H54 (cell line): ENCODE measurements around the gene AMPD3.

Experiments
- DNase-seq: peaks from one replicate; pipeline ENCODE4 v3.0.0; 2011; ENCODE audit warnings: low spot score, mixed read lengths; ENCODE audit not compliant: insufficient read length
- FAIRE-seq: peaks from 3 replicates; lab custom pipeline; 2011; peaks lifted over from hg19 to GRCh38; lab: Jason Lieb, UNC
- POLR2A ChIP-seq: IDR thresholded peaks from 2 replicates; pipeline ENCODE4 v1.6.1; 2011; ENCODE audit warnings: low read depth, mild to moderate bottlenecking, low read length

AMPD3 gene

DNA sequence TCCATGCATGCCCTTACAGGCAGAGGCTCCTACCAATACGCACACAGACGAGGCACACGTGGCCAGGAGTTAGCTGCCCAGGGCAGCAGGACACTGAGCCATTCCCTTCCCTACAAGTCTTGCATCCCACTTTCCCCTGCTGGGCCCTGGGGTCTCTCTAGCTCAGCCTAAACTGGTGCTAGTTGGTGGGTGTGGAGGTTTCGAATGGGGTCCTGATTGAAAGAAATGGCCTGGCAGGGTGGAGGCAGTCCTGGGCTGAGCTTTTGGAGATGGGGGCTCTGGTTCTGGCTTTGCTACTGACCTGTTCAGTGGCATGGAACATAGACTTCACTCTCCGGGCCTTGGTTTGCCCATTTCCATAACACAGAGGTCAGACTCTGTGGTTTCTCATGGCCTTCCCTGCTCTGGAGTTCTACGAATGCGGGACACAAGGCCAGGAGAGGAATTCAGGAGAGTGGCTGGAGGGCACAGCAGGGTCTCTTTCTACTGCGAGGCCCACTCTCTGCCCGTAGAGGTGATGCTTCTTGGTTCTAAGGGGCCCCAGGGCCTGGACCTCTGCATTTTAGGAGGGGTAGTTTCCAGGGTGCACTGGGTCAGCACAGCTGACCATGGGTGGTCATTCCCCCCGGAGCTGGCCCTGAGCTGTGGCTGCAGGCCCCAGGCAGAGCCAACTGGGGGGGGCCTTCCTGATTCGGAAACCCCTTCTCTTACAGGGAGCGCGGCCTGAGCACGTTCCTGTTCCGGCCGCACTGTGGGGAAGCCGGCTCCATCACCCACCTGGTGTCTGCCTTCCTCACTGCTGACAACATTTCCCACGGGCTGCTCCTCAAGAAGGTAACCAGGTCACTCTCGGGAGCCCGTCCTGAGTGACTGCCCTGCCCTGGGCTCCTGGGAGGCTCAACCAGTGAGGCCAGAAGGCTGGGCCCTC, 46.0 kb downstream of the AMPD3 start:
- DNase-seq (no peak), FAIRE-seq (no peak)
- TF ChIP-seq POLR2A = no peak

DNA sequence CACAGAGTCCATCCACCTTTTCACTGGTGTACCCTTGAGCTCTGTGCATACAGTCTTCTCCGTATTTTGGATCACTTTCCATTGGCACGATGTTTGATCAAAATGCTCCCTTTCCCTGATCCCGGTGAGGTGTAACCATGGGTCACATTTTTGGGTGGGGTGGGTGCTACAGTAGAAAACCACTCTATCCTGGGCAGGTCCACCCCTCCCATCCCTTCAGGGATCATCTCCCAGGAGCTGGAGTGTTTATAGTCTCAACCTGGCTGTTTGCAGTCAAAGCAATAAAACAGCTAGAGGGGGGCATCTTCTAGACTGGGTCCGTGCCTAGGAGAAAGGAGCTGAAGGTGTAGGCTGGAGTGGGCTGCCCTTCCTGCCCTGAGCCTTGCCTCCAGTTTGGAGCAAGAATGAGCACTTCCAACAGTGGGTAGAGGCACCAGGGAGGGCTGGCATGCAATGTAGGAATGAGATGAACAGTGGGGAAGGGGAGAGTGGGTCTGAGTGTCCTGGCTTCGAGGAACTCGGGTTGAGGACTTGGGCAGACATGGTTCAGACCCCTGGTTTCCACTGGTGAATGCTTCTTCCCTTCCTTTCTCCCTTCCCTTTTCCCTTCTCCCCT, 47.1 kb downstream of the AMPD3 start:
- FAIRE-seq (no peak), DNase-seq (no peak)
- no peak for TF ChIP-seq POLR2A

DNA sequence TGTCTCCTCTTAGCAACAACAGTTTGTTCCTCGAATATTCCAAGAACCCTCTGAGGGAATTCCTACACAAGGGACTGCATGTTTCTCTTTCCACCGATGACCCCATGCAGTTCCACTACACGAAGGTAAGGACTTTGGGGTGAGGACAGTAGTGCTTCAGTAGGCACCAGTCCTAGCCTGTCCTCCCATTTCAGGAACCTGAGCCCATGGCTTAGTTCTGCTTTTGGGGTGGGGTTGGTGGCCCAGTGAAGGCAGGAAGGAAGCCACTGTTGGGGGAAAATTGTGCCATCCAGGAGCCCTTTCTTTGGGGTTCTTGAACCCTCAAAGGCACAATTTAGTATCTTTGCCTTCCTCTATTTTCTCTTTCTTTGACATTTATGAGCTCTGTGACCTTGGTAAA, 47.7 kb downstream of the AMPD3 start:
- no peak for FAIRE-seq
- TF ChIP-seq POLR2A = no peak
- no peak for DNase-seq

DNA sequence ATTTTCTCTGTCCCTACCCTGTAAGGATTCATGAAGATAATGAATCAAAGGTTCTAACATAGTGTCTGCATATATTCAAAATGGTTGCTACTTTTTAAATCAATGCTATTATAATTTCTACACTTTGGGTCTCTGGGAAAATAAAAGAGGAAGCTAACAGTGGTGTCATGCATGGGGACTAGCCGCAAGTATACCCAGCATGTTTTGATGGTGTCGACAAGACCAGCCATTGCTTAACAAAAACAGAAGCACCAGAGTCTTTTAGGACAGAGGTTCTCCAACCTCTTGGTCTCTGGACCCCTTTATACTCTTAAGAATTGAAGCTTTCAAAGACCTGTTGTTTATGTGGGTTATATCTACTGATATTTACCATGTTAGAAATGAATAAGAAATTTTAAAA, 48.2 kb downstream of the AMPD3 start:
- no peak for TF ChIP-seq POLR2A
- no peak for DNase-seq
- FAIRE-seq = no peak

DNA sequence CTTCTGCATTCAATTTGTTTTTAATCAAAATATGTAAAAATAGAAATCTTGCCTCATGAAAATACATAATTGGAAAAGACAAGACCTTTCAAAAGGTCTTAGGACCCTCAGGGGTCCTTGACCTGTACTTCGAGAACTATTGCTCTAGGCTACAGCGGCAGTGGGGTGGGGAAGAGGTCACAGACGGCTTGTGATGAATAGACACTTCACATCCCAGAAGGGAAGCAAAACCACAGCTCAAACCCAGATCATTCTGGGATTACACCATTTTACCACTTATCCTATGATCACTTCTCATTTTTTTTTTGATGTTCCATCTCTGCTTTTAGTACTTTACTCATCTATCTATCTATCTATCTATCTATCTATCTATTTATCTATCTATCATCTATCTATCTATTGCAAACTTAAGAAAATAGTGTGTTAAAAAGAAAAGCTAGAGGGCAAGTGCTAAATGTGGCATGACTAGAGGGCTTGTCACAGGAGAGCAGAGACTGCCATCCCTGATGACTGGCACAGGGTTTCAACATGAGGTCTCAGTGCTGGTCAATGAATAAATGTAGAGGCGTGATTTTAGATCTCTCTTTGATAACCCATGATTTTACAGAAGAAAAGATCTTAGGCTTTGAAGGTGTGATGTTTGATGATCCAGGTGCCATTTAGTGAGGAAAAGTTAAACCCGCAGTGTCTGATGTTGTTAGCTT, 48.9 kb downstream of the AMPD3 start:
- DNase-seq = no peak
- TF ChIP-seq POLR2A = no peak
- FAIRE-seq = no peak

DNA sequence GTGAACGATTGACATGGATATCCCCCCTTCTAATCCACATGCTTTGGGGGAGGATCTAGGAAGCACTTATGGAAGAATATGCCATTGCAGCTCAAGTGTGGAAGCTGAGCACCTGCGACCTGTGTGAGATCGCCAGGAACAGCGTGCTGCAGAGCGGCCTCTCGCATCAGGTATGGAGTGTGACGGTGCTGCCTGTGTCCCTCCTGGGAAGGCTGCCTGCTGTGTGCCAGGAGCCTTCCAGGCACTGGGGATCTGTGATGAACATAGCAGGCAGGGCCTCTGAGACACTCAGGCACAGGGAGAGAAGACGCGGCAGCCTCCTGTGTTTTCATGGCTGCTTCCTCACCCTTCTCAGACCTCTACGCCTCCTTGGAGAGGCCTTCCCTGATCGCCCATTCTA, 49.4 kb downstream of the AMPD3 start:
- DNase-seq = no peak
- FAIRE-seq = no peak
- TF ChIP-seq POLR2A = no peak

DNA sequence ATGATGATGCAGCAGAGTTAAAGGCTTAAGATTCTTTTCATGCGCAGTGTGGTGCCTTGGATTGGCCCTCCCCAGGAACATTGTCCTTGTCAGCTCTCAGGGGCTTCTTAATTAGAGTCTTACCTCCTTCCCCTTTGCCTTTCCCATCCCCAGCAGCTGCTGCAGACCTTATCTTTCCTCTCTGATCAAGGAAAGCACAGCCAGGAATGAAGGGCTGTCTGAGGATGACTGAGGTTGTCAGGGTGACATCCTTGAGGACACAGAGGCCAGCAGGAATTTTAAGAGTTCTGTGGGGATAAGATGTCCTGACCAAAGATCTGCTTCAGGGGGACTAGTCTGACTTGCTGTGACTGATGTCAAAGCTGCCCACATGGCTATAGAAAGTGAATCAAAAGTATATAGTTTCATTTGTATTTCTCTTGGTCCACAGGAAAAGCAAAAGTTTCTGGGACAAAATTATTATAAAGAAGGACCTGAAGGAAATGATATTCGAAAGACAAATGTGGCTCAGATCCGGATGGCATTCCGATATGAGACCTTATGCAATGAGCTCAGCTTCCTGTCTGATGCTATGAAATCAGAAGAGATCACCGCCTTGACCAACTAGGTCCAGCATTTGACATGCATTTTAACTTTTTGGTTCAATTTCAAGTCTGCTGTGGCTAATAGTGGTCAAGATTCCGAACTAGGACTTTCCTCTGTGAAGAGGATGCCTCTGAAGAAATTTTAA, 50.4 kb downstream of the AMPD3 start:
- FAIRE-seq (no peak), DNase-seq (no peak)
- TF ChIP-seq POLR2A = no peak

DNA sequence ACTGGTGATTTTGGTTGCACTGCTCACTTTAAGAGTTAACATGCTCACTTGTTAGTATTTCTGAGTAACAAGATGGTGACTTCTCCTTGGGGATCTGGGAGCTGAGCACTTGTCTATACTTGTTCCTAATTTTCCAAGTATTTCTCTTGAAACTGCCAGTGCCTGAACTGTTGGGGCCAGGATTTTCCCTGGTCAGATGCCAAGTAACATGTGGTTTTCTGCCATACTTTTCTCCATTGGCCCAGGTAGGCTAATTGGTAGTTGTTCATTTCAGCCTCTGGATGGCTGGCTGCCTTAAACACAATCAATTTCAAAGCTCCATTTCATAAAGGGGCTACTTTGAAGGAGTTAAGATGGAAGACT, 50.9 kb downstream of the AMPD3 start:
- FAIRE-seq (no peak), DNase-seq (no peak)
- no peak for TF ChIP-seq POLR2A

DNA sequence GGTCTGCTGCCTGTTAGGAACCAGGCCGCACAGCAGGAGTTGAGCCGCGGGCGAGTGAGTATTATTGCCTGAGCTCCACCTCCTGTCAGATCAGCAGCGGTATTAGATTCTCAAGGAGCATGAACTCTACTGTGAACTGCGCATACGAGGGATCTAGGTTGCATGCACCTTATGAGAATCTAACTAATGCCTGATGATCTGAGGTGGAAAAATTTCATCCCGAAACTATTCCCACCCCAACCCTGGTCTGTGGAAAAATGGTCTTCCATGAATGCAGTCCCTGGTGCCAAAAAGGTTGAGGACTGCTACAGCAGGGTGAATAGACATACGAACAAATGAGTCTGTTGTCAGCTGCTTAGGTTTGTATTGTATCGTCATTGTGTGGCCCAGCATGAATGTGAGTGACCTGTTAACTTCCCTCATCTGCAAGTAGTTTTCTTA, 56.1 kb downstream of the AMPD3 start:
- FAIRE-seq = no peak
- no peak for TF ChIP-seq POLR2A
- no peak for DNase-seq

DNA sequence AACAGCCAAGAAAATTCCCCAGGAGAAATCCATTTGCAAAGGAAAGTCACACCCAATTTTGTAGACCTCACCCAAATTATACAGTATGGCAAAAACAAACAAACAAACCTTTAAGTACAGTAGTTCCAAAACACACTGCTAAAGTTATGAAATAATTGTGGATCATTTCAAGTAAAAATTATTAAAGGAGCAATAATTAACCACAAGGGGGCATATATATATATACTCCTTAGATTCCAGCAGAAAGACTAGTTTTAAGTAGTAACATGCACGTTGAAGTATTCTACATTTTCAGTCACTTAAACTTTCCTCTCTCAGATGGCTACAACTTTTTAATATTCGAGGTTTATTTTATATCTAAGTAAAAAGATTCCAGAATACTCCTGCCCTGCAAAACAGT, 59.1 kb downstream of the AMPD3 start:
- DNase-seq (no peak), FAIRE-seq (no peak)
- TF ChIP-seq POLR2A = no peak

DNA sequence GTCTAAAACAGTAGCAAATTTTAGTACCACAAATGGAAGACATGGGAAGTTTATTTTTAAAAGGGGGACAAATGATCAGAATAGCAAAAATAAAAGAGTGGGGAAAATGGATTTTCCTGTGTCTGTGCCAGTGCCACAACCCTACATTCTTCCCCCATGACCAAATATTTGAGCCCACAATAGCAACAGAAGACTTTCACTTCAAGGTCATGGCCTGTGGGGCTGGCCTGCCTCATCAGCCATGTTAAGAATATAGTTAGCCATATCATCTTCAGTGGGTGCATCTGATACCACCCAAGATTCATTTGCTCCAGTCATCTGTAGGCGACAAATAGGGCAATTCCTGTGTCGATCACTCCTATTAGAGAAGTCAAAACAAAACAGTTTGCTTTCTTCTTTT, 59.6 kb downstream of the AMPD3 start:
- no peak for DNase-seq
- no peak for TF ChIP-seq POLR2A
- no peak for FAIRE-seq

DNA sequence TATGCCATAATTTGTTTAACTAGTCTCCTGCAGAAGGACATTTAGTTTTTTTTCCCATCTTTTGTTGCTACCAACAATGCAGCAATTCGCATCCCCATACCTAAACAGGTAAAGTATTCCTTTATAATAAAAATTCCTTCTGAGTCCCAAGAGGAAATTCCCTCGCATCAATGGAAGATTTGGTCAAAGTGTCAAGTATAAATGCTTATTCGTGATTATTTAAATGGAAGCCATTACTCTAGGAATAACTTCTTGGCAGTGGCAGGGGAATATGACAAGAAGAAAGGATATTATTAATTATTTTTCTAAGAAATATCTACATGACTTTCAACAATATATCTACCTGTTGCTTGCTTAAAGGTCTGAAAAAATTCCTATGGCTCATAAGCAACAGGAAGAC, 60.4 kb downstream of the AMPD3 start:
- no peak for FAIRE-seq
- no peak for DNase-seq
- no peak for TF ChIP-seq POLR2A

DNA sequence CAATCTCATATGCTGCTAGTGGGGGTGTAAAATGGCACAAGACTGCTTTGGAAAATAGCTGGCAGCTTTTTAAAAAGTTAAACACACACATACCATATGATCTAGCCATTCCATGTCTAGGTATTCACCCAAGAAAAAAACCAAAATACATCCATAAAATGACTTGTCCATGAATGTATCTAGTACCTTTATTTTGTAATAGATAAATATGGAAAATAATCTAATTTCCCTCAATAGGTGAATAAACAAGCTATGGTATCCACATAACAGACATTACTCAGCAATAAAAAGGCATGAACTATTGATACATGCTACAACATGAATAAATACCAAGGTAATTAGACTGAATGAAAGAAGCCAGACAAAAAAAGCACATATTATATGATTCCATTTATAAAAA, 63.1 kb downstream of the AMPD3 start:
- FAIRE-seq (no peak), DNase-seq (no peak)
- no peak for TF ChIP-seq POLR2A

DNA sequence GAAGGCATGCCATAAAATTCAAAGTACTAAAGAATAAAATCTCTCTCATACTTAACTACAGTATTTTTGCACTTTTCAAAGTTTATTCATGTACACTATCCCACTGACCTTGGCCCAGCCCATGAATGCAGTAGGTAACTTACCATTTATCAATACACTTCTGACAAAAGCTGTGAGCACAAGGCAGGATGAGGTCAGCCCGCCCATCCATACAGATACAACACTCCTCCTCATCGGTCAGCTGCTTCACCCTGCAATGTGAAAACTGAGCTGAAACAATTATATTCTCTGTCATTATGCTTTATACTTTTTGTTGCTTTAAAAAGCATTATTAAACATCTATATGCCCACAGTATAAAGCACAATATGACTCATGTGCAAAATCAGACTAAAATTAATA, 63.8 kb downstream of the AMPD3 start:
- DNase-seq = no peak
- no peak for TF ChIP-seq POLR2A
- no peak for FAIRE-seq
